ENCODE results near the gene STIP1. TPM values are rescaled to one million over a fixed set of nuclear protein-coding genes. Genes with fewer than 3 reads are reported as not detected.

Gene STIP1
- total and polyA plus RNA-seq, 2 of the 8 experiments (the other 6 are each of a cell fraction or from before 2014, with no cell fraction given) = 140 to 329 TPM

DNA sequence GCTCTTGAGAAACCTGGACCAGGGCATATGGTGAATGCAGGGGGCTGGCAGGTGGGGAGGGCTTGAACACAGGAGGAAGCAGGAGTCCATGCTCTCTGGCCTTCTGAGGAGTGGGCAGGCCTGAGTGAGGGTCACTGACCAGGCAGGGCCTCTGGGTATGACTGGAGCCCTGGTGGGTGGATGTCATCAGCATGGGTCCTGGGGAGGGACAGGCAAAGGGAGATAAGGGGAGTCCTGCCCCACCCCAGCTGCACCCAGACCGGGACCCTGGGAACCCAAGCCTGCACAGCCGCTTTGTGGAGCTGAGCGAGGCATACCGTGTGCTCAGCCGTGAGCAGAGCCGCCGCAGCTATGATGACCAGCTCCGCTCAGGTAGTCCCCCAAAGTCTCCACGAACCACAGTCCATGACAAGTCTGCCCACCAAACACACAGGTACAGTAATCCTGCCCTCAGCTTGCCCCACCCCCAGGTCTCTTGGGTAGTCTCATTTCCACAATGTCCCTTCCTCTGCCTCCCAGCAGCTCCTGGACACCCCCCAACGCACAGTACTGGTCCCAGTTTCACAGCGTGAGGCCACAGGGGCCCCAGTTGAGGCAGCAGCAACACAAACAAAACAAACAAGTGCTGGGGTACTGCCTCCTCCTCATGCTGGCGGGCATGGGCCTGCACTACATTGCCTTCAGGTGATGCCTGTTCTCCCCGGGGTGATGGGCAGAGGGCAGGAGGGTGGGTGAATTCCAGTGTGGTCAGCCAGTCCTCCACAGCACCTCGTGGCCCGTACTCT is 46.4 kb downstream of the STIP1 start:
- no peak overlapping the region for H3K14ac ChIP-seq (ENCODE audit: insufficient read length)
- no peak overlapping the region for H2AFZ ChIP-seq (ENCODE audit: low read length)
- H3K9me3 ChIP-seq (ENCODE audit: insufficient read depth in 2 of 2, low read depth in 1 of 2, low read length in 1 of 2) = no peaks in the 10 kb centered on the region
- no peaks in the 10 kb centered on the region for H3K36me3 ChIP-seq (ENCODE audit: control insufficient read depth in 2 of 4, insufficient read depth in 4 of 4, low read length in 3 of 4)
- H2BK120ac ChIP-seq (replicated peaks; ENCODE audit: low read depth, low read length) = no peak overlapping the region
- WGBS, 2 experiments (ENCODE audit: extremely low coverage in 1 of 2, insufficient coverage in 1 of 2, insufficient read length in 1 of 2, insufficient replicate concordance in 2 of 2, low coverage in 1 of 2, low lambda C conversion rate in 2 of 2, missing lambda C conversion rate in 1 of 2) = 98% methylated on average over 15 of the region's 15 CpGs; no CpG with 5 or more reads in 1 of the 2 experiments
- no peaks in the 10 kb centered on the region; the same call in 1 of the 2 replicates for H3K79me1 ChIP-seq (ENCODE audit: low read depth, low read length)
- H3K27ac ChIP-seq (ENCODE audit: low read depth, low read length) = no peak overlapping the region
- no peak for DNase-seq (ENCODE audit: low read depth in 1 of 2, low spot score in 2 of 2)
- CTCF ChIA-PET (ENCODE audit: partially characterized antibody) = interaction anchor here (0.6 to 8.6 kb wide), 11 partner anchors 9 to 1023 kb away, joined by 3 to 51 read pairs (median 4); partner anchors contain the start of genes BAD, FERMT3, PLCB3 and PPP1R14B
- H2BK20ac ChIP-seq (ENCODE audit: low read length) = no peak overlapping the region
- H3K9ac ChIP-seq (replicated peaks in 1 of 4; ENCODE audit: extremely low read depth in 1 of 4, low read depth in 3 of 4, low read length in 3 of 4) = no peak overlapping the region
- H4K8ac ChIP-seq (ENCODE audit: extremely low read depth, insufficient read depth, low read length) = no peak overlapping the region
- H3K4me3 ChIP-seq (ENCODE audit: extremely low read depth in 1 of 4, insufficient read depth in 2 of 4, low read depth in 3 of 4, low read length in 4 of 4) = no peak overlapping the region
- H3K23ac ChIP-seq (ENCODE audit: insufficient read length) = no peak overlapping the region
- peak overlapping the region; percentile 65; the same call in 1 of the 2 replicates for H2AK5ac ChIP-seq (ENCODE audit: low read depth, low read length)
- H3K4me1 ChIP-seq (replicated peaks in 1 of 4; ENCODE audit: control insufficient read depth in 3 of 4, insufficient read depth in 4 of 4, low read length in 3 of 4) = peaks cover 0 to 22% (median 7%) of the 10 kb centered on the region in 4 experiments; a peak in 6 of 7 replicates
- FAIRE-seq = no peak
- H3K4me2 ChIP-seq (ENCODE audit: insufficient read depth in 1 of 2, low read depth in 2 of 2, low read length in 2 of 2) = no peak overlapping the region; a peak in 1 of 4 replicates
- 0 out of 2 replicates have a peak overlapping the region, but pooled peaks have one; percentile 72 for H2BK15ac ChIP-seq (ENCODE audit: low read length)
- no peak overlapping the region for H4K5ac ChIP-seq (ENCODE audit: insufficient read length, low read depth, low read length)
- H3K4ac ChIP-seq (replicated peaks; ENCODE audit: insufficient read length, low read depth, low read length) = peak overlapping the region; percentile 3
- H3K23me2 ChIP-seq (ENCODE audit: low read depth, low read length) = peaks cover 15% of the 10 kb centered on the region
- no peak overlapping the region for H4K91ac ChIP-seq (replicated peaks; ENCODE audit: insufficient read length, low read length)
- peaks cover 0 to 12% (median 6%) of the 10 kb centered on the region in 4 experiments; a peak in 4 of 7 replicates for H3K27me3 ChIP-seq (replicated peaks in 1 of 4; ENCODE audit: control insufficient read depth in 3 of 4, extremely low read depth in 1 of 4, insufficient read depth in 3 of 4, low read length in 3 of 4)
- no peak overlapping the region for H3K18ac ChIP-seq (ENCODE audit: extremely low read depth, low read length)
- no peaks in the 10 kb centered on the region for H3K79me2 ChIP-seq (ENCODE audit: control insufficient read depth in 1 of 2, insufficient read depth in 2 of 2, low read length in 2 of 2)
- no peak overlapping the region for H2BK5ac ChIP-seq (ENCODE audit: low read depth, low read length)
- POLR2A ChIA-PET (ENCODE audit: partially characterized antibody) = interaction anchor here (0.8 to 11.9 kb wide), 12 partner anchors 14 to 1376 kb away, joined by 3 to 190 read pairs (median 4); partner anchors contain the start of genes FERMT3, FKBP2, PLCB3 and PPP1R14B
- H4K20me1 ChIP-seq (replicated peaks in 1 of 2; ENCODE audit: control insufficient read depth in 1 of 2, insufficient read depth in 2 of 2, low read length in 2 of 2) = peaks cover 0 to 6% of the 10 kb centered on the region in 2 experiments
- H2BK12ac ChIP-seq (ENCODE audit: low read depth, low read length) = no peak overlapping the region
- H3K56ac ChIP-seq (replicated peaks; ENCODE audit: insufficient read length, low read depth, low read length) = no peak overlapping the region
- TF ChIP-seq CHD2 (IDR thresholded peaks at IDR 0.05; ENCODE audit: low read length) (no peak), FOSL1 (IDR thresholded peaks at IDR 0.05; ENCODE audit: insufficient read depth, low read depth, low read length) (no peak), RAD21 (IDR thresholded peaks at IDR 0.05 in 1 of 2, conservative IDR thresholded peaks at IDR 0.05 in 1 of 2; ENCODE audit: low read depth in 2 of 2, low read length in 2 of 2) (no peak), CTBP2 (IDR thresholded peaks at IDR 0.05; ENCODE audit: borderline replicate concordance, insufficient read depth, insufficient read length, low read length) (no peak), RXRA (IDR thresholded peaks at IDR 0.05; ENCODE audit: insufficient read depth, low read depth, low read length) (no peak), GTF2F1 (IDR thresholded peaks at IDR 0.05; ENCODE audit: borderline replicate concordance, low read depth, low read length) (no peak), RBBP5 (IDR thresholded peaks at IDR 0.05; ENCODE audit: borderline replicate concordance, low read depth, low read length) (no peak), SP4 (IDR thresholded peaks at IDR 0.05; ENCODE audit: low read length) (no peak), TAF1 (IDR thresholded peaks at IDR 0.05; ENCODE audit: low read depth, low read length) (no peak), KDM5A (IDR thresholded peaks at IDR 0.05; ENCODE audit: low read length) (no peak), JUN (IDR thresholded peaks at IDR 0.05; ENCODE audit: low read depth, low read length) (no peak), SP2 (IDR thresholded peaks at IDR 0.05; ENCODE audit: low read length) (no peak)

Data from H1 (cell line).